HG02885 (cell line): ENCODE results near the gene TRIM71.
A peak's percentile ranks its signal among the peaks of the same experiment; 100 is the strongest.
"Not testable (repeated sequence)": the region's sequence is repeated elsewhere in the genome, so short reads cannot be mapped to it uniquely, and the experiment has no call there.

Experiments used
- ATAC-seq: cut with Tn5 transposase; IDR thresholded peaks from one replicate; pipeline ENCODE4 v1.9.1; 2021; ENCODE audit warnings: mild to moderate bottlenecking; ENCODE audit not compliant: unreplicated experiment, poor library complexity

The TRIM71 gene

GRCh38 chr3:32817558-32818228, at the start of gene TRIM71:
TRIM71 (plus strand) TSS chr3:32817997; CDS start chr3:32818081, 84 bp downstream.
- no peak for ATAC-seq

GRCh38 chr3:32778389-32778788, 39.4 kb upstream of the TRIM71 start:
- no peak for ATAC-seq

DNA sequence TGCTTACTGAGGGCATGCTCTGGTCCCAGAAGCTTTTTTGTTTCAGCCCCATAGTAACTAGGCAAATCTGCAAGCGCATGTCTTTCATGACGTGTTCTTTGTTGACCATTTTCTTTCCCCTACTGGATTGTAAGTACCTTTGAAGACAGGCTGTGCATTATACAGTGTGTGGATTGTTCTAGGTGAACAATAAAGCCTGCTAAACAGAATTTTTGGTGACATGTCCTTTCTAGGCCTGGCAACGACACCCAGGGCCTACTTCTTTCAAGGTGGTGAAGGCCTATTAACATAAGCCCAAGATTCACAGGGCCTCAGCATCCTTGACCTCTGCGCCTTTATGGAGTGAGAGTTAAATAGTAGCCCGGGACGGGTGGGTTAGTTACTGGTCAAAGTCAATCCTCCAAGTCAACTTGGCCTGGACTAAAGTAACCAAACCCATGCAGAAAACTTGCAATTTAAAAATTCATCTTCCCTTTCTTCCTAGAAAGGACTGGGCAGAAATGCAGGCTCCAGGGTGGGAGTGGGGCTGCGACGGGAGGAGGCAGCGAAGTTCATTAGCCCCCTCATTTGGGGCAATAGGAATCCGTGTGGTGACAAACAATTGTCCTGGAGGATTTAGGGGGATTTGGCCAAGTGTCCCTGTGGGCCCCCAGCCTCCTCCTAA, 37.6 kb upstream of the TRIM71 start:
- no peak for ATAC-seq

DNA sequence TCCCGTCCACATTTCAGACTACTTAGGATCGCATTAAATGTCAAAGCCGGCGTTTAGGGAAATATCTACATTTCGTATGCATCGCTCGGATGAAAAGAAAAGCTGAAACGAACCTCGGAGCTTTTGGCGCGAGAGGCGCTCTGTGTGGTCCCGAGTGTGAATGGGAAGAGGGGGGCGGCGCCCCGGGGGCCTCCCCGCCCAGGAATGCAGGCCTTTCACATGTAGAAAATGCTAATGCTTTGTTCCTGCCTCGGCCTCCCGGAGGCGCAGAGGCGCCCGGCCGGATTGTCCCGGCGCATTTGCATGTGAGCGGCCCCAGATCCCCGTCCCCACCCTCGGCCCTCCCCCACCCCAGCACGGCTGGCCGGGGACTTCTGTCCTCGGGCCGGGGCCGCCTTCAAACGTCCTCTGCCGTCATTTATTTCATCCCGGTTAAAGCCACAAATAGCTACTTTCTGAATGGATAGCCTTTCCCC, 37.0 kb upstream of the TRIM71 start:
- ATAC-seq = peak; percentile 39

DNA sequence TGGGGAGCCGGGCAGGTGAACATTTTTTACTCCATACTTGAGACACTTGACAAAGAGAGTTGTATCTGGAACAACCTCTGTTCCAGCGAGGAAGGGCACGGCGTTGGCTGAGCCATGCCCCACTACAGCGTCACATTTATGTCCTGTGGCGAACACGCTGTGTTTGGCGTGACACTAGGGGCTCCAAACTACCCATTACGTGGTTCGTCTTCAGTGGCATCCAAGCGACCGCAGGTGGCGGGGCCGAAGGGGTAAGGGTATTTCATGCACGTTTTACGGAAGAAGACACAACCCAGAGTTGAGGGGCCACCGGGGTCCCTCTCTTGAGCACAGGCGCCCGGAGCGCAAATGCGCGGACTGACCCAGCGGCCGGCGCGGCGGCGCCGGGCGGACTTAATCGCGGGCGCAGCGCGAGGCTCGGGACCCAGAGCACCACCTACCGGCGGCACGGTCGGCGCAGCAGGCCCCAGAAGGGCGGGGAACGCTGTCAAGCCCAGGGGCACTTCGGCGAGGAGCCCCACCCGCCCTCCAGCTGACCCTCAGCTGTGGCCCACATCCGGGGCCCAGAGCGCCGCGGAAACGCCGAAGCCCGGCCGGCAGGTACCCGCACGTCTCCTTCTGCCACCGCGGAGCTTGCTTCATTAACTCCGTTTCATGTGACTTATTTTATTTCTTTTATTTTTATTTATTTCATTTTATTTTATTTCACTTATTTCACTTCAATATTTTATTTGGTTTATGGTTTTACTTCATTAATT, 36.4 kb upstream of the TRIM71 start:
- peak; percentile 95 for ATAC-seq

DNA sequence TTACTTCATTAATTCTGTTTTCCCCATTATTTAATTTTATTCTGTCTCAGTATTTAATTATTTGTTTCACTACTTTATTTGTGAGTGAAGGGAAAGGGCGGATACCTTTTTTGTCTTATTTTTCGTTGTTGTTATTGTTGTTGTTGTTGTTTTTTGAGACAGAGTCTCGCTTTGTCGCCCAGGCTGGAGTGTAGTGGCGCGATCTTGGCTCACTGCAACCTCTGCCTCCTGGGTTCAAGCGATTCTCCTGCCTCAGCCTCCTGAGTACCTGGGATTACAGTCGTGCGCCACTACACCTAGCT, 35.9 kb upstream of the TRIM71 start:
- ATAC-seq = not testable (repeated sequence)

DNA sequence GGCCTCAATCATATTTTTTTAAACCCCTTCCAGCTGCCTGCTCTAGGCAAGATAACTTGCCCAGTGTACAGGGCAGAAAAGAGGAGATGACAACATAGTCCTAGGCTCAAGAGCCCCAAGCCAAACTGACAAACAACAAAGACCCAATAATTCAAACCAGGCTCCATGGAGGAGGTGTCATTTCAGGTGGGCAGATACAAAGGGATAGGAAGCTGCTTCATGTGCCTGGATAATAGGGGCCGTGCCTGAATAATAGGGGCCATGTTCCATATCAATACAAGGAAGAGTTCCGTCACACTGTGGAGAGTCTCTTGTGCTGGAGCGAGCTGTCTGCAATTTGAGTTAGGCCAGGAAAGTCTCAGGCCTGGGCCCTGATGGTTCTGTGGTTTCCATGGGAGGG, 35.4 kb upstream of the TRIM71 start:
- no peak for ATAC-seq

DNA sequence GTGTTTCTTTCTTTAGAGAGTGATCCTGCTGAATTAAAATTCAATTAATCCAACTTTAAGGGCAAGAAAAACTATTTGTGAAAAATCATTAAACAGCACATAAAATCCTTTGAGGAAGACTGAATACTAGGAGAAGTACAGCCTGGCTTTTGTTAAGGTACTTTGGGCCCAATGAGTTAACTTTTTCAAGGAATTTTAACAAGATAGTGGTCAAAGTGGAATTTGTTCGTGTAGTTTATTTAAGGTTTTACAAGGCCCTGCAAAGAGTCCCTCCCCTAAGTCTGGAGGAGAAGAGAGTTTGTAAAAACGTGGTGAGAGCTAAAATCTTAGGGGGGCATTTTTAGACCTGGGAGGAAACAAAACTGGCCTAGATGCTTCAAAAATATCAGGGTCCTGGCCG, 26.0 kb upstream of the TRIM71 start:
- no peak for ATAC-seq

GRCh38 chr3:32794487-32795308, 23.1 kb upstream of the TRIM71 start:
- no peak for ATAC-seq

DNA sequence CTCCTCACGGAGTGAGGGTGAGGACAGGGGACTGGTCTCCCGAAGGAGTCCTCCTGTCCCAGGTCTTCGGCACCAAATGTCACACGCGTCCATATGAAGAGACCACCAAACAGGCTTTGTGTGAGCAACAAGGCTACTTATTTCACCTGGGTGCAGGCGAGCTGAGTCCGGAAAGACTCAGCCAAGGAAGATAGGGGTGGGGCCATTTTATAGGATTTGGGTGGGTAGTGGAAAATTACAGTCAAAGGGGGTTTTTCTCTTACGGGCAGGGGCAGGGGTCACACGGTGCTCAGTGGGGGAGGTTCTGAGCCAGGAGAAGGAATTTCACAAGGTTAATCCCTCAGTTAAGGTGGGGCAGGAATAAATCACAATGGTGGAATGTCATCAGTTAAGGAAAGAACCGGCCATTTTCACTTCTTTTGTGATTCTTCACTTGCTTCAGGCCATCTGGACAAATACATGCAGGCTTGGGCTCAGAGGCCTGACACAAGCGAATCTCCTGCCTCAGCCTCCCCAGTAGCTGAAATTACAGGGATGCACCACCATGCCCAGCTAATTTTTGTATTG, 21.3 kb upstream of the TRIM71 start:
- ATAC-seq = not testable (repeated sequence)

DNA sequence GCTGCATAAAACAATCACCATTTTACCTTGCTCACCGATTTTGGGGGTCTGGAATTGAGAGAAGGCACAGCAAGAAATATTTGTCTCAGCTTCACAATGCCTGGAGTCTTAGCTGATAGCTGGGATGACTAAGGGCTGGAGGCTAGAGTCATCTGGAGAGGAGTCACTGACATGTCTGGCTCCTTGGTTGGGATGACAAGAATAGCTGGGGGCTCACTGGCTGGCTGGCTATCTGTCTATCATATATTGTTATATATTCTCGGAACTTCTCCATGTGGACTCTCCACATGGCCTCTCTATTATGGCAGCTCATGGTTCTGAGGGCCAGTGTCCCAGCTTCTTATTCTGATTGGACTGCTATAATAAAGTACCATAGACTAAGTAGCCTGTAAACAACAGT, 20.0 kb upstream of the TRIM71 start:
- ATAC-seq = no peak

DNA sequence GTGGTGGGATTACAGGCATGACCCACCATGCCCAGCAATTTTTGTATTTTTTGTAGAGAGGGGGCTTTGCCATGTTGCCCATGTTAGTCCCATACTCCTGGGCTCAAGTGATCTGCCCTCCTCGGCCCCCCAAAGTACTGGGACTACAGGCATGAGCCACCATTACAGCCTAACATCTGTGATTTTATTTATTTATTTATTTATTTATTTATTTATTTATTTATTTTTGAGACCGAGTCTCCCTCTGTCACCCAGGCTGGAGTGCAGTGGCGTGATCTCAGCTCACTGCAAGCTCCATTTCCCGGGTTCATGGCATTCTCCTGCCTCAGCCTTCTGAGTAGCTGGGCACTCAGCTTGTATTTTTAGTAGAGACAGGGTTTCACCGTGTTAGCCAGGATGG, 16.4 kb upstream of the TRIM71 start:
- not testable (repeated sequence) for ATAC-seq

DNA sequence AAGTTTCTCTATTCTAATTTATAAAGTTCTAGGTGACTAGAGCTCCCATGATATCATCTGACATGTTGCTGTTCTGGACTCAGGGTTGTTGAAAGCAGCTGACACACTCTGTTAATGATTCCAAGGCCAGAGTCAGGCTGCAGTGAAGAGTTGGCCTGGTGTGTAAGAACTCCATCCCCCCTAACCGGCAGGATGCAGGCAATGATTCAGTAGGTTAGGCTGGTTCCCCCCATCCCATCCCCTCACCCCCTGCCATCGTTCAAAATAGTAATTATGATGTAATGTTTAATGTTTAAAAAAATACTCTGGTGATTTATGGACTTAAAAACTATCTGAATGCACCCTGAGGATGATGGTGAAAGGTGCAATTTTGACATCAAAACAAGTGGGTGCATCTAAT, 4.6 kb upstream of the TRIM71 start:
- no peak for ATAC-seq

DNA sequence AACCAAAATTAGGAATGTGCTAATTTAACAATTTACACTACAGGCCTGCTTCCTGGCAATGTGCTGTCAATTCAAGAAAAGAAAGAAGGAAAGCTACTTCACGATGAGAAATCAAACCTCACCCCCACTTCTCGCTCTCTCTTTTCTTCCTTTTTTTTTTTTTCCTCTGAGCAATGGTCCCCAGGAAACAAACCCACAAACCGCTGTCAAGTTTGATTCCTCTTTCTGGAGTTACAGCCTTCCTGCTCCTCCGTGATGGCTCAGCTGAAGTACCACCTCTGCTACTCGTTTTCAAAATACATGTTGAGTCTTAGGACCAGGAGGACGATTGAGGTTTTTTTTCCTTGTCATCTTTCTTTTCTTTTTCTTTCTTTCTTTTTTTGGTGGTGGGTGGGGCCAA, 3.4 kb upstream of the TRIM71 start:
- no peak for ATAC-seq

DNA sequence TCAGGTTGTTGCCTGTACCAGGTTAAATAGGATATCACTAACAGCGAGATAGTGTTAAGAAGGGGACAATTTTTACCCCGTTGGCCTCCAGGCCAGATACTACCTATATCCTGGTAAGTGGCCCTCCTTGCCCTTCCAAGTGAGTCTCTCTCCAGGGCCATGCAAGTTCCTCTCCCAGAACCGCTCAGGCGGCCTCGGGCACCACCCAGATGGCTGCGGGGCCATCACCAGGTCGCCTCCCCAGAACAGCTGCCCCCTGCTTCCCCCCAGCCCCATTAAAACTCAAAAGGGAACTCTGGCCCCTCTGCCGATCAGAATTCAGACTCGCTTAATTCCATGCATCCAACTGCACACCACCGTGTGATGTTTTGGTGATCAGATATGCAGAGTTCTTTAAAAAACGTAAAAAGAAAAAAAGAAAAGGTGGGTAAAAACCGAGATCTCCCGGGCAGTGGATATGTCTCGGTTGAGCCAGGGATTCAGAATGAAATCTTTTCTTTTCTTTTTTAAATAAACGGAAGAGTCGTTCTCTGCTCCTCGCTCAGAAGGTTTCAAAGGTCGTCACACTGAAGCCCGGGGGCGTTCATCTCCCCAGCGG, 1.9 kb upstream of the TRIM71 start:
- ATAC-seq = no peak

DNA sequence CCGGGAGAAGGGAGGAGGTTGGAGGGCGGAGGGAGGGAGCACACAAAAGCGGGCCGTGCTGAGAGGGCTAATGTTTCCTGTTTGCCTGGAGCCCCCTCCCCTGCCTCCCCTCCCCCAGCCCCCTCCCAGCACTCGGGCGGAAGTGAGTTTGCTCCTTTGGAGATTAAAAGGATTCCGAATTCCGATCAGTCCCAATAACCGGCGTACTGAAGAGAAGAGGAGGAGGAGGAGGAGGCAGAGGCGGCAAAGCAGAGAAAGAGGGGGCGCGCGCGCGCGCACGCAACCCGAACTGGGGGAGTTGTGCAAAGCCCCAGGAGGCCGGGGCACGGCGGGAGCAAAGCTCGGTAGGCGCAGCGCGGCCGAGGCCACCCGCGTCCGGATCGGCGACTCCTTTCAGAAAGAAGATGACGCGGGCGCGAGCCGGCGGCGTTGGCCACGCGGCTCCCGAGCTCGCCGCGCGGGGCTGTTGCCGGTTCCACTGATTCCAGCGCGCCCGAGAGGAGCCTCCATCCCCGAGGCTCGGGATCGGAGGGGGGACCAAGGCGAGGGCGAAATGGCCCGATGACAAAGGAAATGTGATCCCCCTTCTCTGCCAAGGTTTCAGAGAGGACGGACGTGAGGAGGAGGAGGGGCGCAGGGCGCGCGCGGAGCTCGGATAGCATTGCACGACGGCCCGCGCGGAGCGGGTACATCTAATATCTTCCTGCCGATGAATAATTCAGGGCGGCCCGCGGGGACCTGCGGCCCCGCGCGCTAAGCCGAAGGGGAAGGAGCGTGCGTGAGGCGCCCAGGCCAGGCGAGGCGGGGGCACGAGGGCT, 1.1 kb upstream of the TRIM71 start:
- ATAC-seq = no peak

- no peak for ATAC-seq
Observed at GRCh38 chr3:32817257-32817557, 590 bp upstream of the TRIM71 start.

GRCh38 chr3:32818229-32818969, 602 bp downstream of the TRIM71 start:
- ATAC-seq = no peak
